GM19240 (cell line): Measurements from ENCODE around the gene STARD9.

Experiments used
- DNase-seq: peaks from one replicate; pipeline ENCODE4 v3.0.0; 2011; ENCODE audit warnings: low spot score; ENCODE audit not compliant: insufficient read length

The STARD9 gene

DNA sequence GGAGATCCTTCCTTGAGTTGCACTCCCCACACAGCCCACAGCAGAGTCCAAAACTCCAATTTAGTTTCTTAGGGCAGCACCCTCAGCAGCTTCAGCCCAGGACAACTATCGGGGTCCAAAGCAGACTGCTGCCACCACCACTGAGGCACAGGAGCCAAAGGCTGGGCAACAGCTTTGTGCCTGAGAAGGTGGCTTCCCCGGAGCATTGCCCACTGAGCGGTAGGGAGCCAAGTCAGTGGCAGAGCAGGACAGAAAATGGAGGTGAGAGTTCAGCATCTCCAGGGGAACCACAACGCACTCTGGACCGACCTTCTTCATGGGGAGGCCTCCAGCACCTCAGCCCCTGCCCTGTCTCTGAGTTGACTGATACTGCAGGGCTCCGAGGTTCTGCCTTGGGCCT, 118.1 kb downstream of the STARD9 start:
- DNase-seq, result no peak

DNA sequence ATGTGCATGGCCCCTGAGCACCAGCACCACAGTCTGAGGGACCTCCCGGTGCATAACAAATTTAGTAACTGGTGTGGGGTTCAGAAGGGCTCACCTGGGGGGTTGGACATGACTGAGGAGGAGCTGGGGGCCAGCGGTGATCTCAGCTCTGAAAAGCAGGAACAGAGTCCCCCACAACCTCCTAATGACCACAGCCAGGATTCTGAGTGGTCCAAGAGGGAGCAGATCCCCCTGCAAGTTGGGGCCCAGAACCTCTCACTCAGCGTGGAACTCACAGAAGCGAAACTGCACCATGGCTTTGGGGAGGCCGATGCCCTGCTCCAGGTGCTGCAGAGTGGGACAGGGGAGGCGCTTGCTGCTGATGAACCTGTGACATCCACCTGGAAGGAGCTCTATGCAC, 118.5 kb downstream of the STARD9 start:
- DNase-seq, result no peak

DNA sequence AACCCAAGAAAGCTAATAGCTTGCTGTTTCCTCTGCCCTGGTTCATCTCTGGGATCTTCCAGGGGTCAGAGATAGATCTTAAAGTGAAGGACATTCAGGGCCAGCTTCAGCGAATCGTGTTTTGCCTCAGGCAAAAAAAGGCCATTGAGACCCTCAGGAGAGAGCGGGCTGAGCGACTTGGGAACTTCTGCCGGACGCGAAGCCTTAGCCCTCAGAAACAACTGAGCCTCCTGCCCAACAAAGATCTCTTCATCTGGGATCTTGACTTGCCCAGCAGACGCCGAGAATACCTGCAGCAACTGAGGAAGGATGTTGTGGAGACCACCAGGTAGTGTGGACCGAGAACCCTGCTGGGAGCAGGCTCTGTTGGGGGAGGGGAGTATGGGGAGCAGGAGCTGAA, 119.0 kb downstream of the STARD9 start:
- no peak for DNase-seq

DNA sequence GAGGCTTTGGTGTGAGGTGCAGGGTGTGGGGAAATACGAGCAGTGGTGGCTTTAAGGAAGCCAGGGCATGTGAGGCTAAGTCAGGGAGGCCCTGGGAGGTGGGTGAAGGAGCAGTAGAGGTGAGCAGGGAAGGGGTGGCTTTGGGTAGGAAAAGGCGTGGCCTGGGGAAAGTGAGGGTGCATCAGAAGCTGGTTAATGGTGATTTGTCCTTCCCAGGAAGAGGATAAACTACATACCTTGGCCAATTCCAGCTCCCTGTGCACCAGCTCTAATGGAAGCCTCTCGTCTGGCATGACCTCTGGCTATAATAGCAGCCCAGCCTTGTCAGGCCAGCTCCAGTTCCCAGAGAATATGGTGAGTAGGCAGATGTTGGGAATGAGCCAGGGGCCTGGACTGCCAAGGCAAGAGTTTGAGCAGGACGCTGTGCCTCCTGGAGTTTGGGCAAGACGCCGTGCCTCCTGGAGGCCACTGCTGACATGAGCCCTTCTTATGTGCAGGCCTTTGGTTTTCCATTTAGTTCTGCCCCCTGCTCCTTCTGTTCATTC, 120.2 kb downstream of the STARD9 start:
- no peak for DNase-seq

DNA sequence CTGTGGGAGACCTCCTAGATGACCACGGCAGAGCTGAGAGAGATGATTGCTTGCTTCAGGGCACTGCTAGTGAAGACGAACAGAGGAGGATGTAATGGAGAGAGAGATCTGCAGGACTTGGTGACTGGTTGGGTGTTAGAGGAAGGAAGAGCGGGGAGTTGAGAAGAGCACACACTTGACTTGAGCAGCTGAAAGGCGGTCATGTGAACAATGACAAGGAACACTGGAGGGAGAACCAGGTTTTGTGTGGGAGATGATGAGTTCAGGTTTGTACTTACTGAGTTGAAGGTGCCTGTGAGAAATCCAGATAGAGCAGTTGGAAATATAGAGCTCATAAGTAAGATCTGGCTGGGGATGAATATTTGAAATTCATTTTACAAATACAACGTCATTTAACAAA, 121.2 kb downstream of the STARD9 start:
- no peak for DNase-seq

DNA sequence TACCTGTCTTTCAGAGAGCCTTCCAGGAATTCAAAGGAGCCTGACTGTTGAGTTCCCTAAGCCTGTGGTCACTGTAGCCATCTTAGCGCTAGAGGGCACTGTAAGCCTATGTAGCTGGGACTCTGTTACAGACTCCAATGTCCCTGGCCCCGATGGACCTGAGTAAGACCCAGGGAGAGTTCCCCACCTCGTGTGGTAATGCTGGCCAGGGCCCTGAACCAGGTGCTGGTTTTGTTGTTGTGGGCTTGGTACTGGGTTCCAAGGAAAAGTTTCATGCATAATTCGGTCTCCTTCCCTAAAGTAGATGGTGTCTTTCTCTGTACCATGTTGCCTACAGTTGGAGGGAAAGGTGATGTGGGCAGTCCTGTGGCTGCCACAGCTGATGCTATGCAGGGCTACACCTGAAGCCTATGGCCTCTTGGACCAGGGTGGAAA, 129.1 kb downstream of the STARD9 start:
- peak; percentile 53 for DNase-seq

DNA sequence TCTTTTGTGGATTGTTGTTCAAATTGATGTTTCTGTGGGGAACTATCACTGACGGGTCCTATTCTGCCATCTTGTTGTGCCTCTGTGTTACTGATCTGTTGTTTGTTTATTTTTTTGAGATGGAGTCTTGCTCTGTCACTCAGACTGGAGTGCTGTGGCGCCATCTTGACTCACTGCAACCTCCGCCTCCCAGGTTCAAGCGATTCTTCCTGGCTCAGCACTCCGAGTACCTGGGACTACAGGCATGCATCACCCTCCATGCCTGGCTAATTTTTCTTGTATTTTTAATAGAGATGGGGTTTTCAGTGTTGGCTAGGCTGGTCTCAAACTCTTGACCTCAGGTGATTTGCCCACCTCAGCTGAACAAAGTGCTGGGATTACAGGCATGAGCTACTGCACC, 129.9 kb downstream of the STARD9 start:
- no peak for DNase-seq

DNA sequence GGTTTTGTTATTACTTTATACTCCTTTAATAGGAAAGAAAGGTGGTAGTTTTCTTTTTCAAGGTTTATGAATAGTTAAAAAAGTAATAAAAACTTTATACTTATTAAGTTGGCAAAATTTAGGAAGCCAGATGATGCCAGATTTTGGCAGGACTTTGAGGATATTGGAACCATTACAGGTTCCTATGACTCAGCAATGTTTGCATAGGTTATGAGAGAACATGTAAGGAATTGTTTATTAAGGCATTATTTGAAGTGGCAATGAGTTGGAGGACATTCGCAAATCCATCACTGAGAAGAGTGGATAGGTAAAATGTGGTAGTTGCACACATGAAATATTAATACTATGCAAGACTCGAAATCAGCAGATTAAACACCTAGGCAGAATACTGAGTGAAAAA, 131.7 kb downstream of the STARD9 start:
- DNase-seq, result no peak

DNA sequence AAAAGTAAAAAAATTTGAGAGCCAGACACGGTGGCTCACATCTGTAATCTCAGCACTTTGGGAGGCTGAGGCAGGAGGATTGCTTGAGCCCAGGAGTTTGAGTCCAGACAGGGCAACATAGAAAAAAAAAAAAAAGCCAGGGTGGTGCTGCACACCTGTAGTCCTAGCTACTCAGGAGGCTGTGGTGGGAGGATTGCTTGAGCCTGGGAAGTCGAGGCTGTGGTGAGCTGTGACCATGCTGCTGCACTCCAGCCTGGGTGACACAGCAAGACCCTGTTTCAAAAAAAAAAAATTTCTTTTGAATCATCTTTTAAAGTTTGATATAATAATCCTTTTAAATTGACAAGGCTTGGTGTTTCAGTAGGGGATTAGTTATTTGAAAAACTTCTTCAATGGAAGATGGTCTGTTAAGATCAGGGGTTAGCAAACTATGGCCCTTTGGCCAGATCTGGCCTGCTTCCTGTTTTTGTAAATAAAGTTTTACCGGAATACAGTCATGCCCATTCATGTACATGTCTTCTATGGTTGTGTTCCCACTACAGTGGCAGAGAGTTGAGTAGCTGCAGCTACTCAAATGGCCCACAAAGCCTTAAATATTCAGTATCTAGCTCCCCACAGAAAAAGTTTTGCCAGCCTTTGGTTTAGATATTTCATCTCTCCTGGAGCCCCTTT, 132.6 kb downstream of the STARD9 start:
- no peak for DNase-seq

DNA sequence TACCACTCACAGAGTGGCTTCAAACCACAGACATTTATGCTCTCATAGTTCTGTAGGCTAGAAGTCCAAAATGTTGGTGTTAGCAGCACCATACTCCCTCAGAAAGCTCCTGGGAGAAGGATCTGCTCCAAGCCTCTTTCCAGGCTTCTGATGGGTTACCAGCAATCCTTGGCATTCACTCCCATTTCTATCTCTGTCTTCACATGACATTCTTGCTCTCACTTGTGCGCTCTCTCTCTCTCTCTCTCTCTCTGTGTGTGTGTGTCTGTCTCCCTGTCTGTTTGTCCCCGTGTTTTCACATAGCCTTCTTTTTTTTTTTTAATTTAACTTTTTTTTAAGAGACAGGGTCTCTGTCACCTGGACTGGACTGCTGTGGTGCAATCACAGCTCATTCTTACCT, 135.3 kb downstream of the STARD9 start:
- DNase-seq, result no peak

DNA sequence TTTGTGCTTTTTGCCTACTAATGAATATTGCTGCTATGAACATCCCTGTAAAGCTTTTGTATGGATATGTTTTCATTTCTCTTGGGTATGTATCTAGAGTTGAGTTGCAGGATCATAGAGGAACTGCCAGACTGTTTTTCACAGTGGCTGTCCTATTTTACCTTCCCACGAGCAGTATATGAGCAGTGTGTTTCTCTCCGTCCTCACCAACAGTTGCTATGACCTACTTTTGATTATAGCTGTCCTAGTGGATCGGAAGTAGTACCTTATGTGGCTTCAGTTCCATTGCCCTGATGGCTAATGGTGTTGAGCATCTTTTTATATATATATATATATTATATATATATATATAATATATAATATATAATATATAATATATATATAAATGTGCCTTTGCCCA, 136.3 kb downstream of the STARD9 start:
- no peak for DNase-seq

DNA sequence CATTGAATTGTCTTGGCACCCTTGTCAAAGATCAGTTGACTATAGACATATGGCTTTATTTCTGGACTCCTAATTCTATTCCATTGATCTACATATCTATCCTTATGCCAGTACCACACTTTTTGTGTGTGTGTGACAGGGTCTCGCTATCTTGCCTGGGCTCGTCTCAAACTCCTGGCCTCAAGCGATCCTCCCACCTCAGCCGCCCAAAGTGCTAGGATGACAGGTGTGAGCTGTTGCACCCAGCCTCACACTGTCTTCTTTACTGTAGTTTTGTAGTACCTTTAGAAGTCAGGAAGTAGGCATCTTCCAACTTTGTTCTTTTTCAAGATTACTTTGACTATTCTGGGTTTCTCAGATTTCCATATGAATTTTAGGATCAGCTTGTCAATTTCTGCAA, 137.2 kb downstream of the STARD9 start:
- no peak for DNase-seq

DNA sequence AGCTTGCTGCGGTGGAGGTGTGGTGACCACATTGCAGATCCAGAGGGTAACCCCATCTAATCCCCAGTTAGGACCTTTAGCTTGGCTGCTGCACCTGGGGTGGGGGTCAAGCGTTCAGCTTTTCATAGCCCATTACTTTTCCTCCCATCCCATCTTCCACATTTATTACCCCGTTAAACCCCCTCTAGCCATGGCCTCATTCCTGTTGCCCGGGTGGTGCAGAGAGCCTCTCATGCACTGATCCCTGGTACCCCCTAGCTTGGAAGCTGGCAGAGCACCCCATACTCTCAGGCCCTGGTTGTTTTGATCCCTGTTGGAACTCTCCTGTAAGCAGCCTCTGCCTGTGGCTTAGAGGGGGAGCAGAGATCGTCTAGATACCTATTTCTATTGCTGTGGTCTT, 140.7 kb downstream of the STARD9 start:
- DNase-seq, result no peak

DNA sequence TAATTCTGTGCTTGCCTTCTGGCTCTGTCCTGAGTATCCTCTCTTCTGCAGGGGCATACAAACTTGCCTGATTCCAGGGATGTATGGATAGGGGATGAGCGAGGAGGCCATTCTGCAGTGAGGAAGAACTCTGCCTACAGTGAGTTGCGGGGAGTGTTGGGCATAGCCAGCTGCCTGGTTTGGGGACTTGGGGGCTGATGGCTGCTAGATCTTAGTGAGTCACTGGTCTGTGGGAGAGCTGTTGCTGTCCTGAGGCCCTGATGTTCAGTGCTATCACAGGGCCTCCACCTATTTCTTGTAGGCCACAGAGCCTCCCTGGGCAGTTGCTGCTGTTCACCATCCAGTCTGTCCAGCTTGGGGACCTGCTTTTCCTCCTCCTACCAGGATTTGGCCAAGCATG, 141.2 kb downstream of the STARD9 start:
- no peak for DNase-seq

DNA sequence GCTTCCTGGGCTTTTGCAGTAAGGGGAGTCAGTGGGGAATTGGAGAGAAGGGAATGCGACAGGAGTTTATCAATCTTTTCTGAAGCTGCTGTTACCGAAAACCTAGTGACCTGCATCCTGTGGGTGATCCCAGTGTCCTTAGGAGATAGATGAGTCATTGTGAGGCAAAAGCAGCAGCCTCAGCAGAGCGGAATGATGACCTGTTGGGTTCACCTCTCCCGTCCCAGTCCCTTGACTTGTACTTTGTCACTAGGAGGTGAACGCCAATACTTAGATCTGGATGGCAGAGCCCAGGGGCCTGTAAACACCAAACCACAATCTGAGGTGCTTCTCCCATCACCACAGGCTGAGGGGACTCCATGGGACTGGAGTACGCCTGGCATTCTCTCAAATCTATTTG, 143.6 kb downstream of the STARD9 start:
- DNase-seq, result no peak

DNA sequence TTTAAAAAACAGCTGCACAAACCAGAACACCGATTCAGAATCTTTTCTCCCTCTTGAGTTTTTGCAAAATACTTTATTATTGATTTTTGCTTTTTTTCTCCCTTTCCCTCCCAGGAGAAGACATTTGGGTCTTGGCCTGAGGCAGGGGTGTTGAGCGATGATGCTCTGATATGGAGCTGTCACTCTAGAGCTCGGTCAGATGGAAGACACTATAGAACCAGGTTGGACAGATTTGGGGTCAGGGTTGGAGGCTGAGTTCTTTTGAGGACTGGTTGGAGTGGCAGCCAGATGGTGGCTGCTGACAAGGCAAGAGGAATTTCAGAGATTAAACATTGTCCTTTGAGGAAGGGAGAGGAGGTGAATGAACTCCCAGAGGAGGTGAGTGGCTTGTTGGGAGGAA, 144.7 kb downstream of the STARD9 start:
- DNase-seq, result no peak

DNA sequence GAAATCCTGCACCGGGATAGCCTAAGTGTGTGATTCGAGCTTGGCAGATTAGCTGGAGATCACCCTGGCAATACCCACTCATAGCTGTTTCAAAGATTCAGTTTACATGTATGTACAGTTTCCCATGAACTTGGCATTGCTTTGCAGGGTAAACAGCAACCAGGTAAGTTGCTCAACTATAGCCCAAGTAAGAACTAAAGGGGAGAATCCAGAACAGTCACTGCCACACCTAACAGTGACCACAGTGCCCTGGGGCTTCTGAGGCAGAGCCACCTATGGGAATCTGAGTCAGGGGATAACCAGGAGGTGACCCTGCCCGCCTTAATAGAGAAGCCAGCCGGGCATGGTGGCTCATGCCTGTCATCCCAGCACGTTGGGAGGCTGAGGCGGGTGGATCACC, 145.6 kb downstream of the STARD9 start:
- DNase-seq, result no peak

DNA sequence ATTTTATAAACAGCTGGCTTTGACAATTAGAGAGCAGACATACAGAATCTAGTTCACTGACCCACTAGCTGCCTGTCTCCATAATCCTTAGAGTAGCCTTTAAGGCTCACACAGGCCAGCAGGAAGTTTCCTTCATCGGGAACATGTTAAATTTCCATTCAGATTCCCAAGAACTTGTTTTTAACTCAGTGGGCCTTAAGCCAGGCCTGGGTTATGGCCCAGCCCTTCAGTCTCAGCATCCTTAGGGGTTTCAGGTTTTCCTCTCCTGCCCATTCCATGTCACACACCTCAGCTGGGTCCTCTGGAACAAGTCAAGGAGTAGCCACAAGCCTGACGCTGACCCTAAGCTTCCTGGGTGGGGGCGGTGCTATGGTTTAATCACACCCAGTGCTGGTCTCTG, 146.5 kb downstream of the STARD9 start:
- no peak for DNase-seq

DNA sequence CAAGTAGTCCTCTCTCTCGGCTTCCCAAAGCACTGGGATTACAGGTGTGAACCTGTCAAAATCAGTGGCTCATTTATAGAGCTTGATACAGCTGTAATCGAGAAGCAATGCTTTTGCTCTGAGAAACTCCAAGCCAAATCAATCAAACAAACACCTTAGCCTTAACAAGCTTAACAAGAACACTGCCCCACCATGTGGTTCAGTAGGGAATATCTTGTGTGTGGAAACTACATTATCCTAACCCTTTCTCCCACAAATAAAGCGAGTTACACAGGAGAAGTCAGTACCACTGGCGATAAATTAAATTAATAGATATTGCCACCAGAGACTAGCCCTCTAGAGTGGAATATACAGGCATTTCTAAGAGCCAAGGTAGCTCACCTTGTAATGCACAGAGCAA, 147.7 kb downstream of the STARD9 start:
- no peak for DNase-seq

DNA sequence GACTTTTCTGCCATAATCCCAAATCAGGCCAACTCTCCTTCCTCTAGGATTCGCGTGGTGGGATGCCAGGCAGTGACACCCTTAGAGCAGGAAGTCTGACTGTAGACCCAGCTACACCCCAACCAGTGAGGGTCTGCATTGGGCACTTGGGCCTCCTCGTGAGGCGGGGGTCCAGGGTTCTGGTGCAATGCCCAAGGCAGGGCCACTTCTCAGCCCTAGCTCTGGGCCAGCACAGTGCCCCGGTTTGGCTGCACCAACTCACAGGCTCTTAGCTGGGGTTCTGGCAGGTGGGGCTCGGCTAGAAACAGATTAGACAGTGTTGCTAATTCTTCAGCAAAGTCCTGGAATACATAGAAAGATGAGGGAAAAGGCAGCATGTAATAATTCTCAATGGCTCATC, 148.9 kb downstream of the STARD9 start:
- DNase-seq, result no peak

DNA sequence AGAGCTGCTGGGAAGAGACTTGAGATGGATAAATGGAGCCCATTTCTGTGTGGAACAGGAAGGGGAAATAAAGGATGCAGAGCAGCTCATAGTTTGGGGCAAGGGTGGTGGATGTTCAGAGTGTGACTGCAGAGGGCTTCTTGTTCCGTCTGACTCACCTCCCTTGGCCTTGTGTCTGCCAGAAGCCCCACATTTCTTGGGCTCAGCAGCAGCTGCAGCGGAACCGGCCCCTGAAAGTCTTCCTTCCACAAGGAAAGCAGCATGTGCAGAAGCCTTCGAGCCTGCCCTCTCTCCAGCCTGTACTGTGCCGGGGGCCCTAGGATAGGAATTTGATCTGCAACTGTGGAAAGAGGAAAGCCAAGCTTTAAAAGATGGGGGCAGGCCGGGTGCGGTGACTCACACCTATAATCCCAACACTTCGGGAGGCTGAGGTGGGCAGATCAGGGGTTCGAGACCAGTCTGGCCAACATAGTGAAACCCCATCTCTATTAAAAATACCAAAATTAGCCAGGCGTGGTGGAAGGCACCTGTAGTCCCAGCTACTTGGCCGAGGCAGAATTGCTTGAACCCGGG, 150.0 kb downstream of the STARD9 start:
- DNase-seq, result no peak

DNA sequence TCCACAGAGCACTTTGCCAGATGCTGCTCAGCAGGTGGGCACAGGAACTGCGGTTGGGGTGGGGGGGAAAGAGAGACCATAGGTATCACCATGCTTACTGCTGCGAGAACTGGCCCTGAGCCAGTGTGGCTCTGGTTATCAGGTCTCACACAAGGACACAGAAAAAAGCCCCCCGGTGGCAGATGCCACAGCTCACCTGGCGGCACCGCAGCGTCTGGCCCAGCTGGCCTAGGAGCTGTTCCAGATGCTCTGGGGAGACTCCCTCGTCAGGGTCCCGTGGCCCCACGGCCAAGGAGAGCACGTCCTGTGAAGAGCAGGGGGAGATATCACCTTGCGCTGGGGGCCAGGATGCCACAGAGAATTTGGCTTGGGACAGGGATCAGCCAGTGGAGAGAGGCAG, 150.7 kb downstream of the STARD9 start:
- no peak for DNase-seq

DNA sequence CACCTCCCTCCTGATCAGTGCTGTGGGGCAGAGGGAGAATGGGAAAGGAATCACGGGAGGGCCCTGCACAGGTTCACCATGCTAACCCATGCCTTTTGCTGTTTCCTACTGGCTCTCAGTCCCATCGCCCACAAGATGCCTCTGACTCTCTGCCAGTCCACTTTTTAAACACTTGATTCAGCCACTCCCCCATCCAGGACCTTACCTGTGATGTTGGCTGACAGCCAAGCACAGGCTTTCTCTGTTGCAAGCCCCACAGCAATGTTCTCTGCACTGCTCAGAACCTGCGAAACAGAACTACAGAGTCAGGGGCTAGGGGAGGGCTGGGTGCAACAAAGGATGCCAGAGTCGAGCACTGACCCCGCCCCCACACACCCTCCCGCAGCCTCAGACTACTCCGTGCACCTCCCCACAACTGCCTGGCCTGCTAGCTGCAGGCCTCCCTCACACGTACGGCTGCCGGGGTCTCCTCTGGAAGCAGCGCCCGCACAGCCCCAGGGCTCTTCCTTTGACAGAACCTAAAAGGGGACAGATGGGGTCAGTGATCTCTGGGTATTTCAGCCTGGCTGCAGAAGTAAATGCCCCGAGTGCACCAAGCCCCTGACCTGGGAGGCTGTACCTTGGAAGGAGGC, 152.5 kb downstream of the STARD9 start:
- DNase-seq, result no peak
